Ovary (tissue), 9 donors: ENCODE results near the gene WNK2. TPM values are rescaled to one million over a fixed set of nuclear protein-coding genes. Genes with fewer than 3 reads are reported as not detected.

Experiments
- DNase-seq, 5 donors: peaks; one replicate each; pipeline ENCODE4 v3.0.0-alpha.2; 2019 to 2020
- H3K27ac ChIP-seq, 2 donors: fragments of 200-600 bp; one replicate each; pipeline versions ENCODE4 v1.5.1 to v1.8.0; 2019 to 2022
- H3K27me3 ChIP-seq: fragments of 200-600 bp; one replicate; pipeline ENCODE4 v1.8.0; 2022
- H3K36me3 ChIP-seq: fragments of 200-600 bp; sonication (generic); one replicate; pipeline ENCODE4 v1.5.1; 2019
- H3K4me1 ChIP-seq: one replicate; pipeline ENCODE4 v1.8.1; 2013; ENCODE audit warnings: mild to moderate bottlenecking, moderate library complexity; ENCODE audit not compliant: insufficient read depth
- H3K4me3 ChIP-seq: fragments of 200-600 bp; sonication (generic); one replicate; pipeline ENCODE4 v1.5.1; 2017
- H3K9me3 ChIP-seq, 2 donors: fragments of 200-600 bp in 1 of 2; sonication (generic) in 1 of 2; one replicate each; pipeline versions ENCODE4 v1.5.1 to v1.8.1; 2013 to 2019; ENCODE audit warnings: mild to moderate bottlenecking in 1 of 2, moderate library complexity in 1 of 2
- EP300 ChIP-seq: sonication (generic); formaldehyde crosslinking; IDR thresholded peaks from one replicate; pipeline ENCODE4 v1.6.1; 2017; ENCODE audit warnings: antibody characterized with exemption
- POLR2A ChIP-seq: fragments of 450-650 bp; IDR thresholded peaks from one replicate; pipeline ENCODE4 v1.6.1; 2017; ENCODE audit warnings: antibody characterized with exemption, mild to moderate bottlenecking, moderate library complexity
- WGBS, 3 donors: extraction: QIAGEN DNeasy Blood & Tissue Kit in 1 of 3; methylation state at CpG; one replicate each; pipeline versions ENCODE4 v1.1.5 to v1.1.7; 2013 to 2017; 5-methylcytosine and 5-hydroxymethylcytosine counted together
- intact Hi-C, 4 donors: fragments of 100-400 bp; cut with DNase I; formaldehyde crosslinking; loops; one replicate each; pipeline versions ENCODE4 v1.11.0 to v1.15.1; 2022 to 2023
- polyA plus RNA-seq, 2 donors: library from polyadenylated mRNA; stranded (reverse); fragments of 200-250 nt in 1 of 2; fragments of 350-450 nt in 1 of 2; fragmentation: Illumina TruSeq in 1 of 2; extraction: RNeasy Lipid Tissue Mini Kit (QIAGEN cat#74804) in 1 of 2; gene quantifications; one replicate each; pipeline ENCODE4 v1.2.3, GENCODE V29; 2013 to 2014
- total RNA-seq, 7 donors: library from RNA; depleted of rRNA in 2 of 7; stranded (reverse); fragments of >200 nt in 2 of 7; fragmentation: NEBNext Ultra II Directional in 3 of 7; extraction: Animal tissue kit (Norgen Biotek cat#: 25700) in 3 of 7; gene quantifications; one replicate each; pipeline versions ENCODE4 v1.1.0 to v1.2.4, GENCODE V29; 2016 to 2023
- TF ChIP-seq, protein P1 (sequence below), 3 donors: fragments of 450-650 bp in 2 of 3; fragments of 200-600 bp in 1 of 3; IDR thresholded peaks; one replicate each; pipeline versions ENCODE4 v1.5.1 to v1.8.0; 2016 to 2022; ENCODE audit warnings: antibody characterized with exemption in 3 of 3, mild to moderate bottlenecking in 1 of 3
- donor health status: DM: no; HTN: no; CAD: no; lungs with moderate emphysema.
- donor health status: DM: no; HTN: no; CAD: no.
- donor health status: Bipolar disorder and iron deficiency.
- donor health status: DM: yes; HTN: yes; CAD: no.
- donor health status: DM: no; HTN: no; CAD: no.
- donor health status: DM: yes; HTN: yes; CAD: no.

The WNK2 gene
- total and polyA plus RNA-seq, 9 donors, result 0.53 to 24.7 (median 4.4) TPM

DNA sequence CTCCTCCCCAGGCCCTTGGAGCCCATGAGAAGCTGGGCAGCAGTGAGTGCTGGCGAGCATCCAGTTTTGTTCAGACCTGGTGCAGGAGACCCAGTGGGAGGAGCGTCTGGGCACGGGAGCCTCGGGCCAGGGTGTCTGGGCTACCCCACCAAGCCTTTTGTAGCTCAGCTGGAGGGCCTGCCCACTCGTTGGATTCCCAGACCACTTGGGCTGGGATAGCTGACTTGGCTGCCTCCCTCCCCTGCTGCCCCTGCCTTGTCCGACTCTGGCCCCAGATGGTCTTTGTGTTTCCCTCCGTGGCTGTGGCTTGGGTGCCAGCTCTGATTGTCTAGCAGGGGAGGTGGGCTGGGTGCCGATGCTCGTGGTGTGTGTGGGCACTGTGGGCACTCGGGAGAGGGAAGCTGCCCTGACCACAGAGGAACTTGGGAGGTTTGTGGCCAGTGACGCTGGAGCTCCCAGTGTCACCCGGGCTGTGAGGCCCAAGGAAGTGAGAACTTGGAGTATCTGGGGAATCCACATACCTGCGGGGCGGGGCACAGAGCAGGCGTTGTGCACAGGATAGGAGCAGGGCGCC, 47.3 kb downstream of the WNK2 start:
- no peaks in the 10 kb centered on the region for H3K27me3 ChIP-seq
- no peaks in the 10 kb centered on the region for H3K36me3 ChIP-seq
- H3K4me3 ChIP-seq, result no peak overlapping the region
- no peaks in the 10 kb centered on the region for H3K9me3 ChIP-seq
- 70 to 84% (median 81%) methylated on average over 16 of the region's 16 CpGs for WGBS, 3 donors
- no peak overlapping the region for H3K27ac ChIP-seq
- intact Hi-C loops, result no loop called here
- no peak for DNase-seq
- no peaks in the 10 kb centered on the region for H3K4me1 ChIP-seq
- TF ChIP-seq POLR2A (no peak), EP300 (no peak)
- TF ChIP-seq, protein P1, sequence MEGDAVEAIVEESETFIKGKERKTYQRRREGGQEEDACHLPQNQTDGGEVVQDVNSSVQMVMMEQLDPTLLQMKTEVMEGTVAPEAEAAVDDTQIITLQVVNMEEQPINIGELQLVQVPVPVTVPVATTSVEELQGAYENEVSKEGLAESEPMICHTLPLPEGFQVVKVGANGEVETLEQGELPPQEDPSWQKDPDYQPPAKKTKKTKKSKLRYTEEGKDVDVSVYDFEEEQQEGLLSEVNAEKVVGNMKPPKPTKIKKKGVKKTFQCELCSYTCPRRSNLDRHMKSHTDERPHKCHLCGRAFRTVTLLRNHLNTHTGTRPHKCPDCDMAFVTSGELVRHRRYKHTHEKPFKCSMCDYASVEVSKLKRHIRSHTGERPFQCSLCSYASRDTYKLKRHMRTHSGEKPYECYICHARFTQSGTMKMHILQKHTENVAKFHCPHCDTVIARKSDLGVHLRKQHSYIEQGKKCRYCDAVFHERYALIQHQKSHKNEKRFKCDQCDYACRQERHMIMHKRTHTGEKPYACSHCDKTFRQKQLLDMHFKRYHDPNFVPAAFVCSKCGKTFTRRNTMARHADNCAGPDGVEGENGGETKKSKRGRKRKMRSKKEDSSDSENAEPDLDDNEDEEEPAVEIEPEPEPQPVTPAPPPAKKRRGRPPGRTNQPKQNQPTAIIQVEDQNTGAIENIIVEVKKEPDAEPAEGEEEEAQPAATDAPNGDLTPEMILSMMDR (IDR thresholded peaks at IDR 0.05), result no peak

DNA sequence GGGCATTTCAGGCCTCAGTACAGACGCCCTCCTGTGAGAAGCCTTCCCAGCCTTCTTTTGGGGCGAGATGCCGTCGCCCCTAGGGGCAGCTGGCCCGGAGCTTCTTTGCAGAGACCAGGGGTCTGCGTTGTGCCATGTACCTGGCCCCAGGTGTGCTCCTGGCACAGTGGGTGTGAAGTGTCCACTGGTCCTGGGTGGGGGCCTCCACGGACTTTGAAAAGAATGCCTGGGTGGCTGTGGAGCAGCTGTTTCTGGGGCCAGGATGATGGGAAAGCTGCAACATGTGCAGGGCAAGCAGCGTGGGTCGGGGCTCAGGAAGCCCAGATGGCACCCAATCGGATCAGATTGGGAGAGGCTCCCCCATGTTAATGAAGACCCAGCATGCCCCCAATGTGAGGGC, 47.8 kb downstream of the WNK2 start:
- Histone ChIP-seq H3K4me3 (no peak overlapping the region), H3K9me3 (no peaks in the 10 kb centered on the region), H3K27ac (no peak overlapping the region), H3K36me3 (no peaks in the 10 kb centered on the region), H3K27me3 (no peaks in the 10 kb centered on the region), H3K4me1 (no peaks in the 10 kb centered on the region)
- no peak for TF ChIP-seq EP300
- TF ChIP-seq, protein P1 (IDR thresholded peaks at IDR 0.05), result no peak
- TF ChIP-seq POLR2A, result no peak
- WGBS, 3 donors, result 90 to 94% (median 91%) methylated on average over 10 of the region's 10 CpGs
- intact Hi-C loops, result no loop called here
- DNase-seq, result no peak

- no peak overlapping the region for H3K4me3 ChIP-seq
- H3K27me3 ChIP-seq, result no peaks in the 10 kb centered on the region
- intact Hi-C loops, result no loop called here
- DNase-seq, result no peak
- TF ChIP-seq EP300 (no peak), POLR2A (no peak)
- TF ChIP-seq, protein P1 (IDR thresholded peaks at IDR 0.05), result no peak
- no peaks in the 10 kb centered on the region for H3K9me3 ChIP-seq
- no peaks in the 10 kb centered on the region for H3K4me1 ChIP-seq
- H3K27ac ChIP-seq, result no peak overlapping the region
- WGBS, 3 donors, result 76 to 86% (median 80%) methylated on average over 12 of the region's 12 CpGs
- no peaks in the 10 kb centered on the region for H3K36me3 ChIP-seq
Observed at GRCh38 chr9:93232388-93232960, 48.5 kb downstream of the WNK2 start.

DNA sequence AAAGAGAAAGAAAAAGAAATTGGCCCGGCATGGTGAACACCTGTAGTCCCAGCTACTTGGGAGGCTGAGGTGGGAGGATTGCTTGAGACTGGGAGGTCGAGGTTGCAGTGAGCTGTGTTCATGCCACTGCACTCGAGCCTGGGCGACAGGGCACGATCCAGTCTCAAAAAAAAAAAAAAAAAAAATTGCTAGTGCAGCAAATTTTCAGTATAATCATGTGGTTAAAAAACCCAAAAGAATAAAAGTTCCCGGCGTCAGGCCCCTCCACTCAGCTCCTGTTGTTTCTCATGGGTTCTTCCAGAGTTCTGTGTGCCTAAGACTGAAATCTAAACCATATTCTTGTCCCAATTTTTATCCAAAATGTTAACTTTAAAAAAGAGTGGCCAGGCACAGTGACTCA, 49.1 kb downstream of the WNK2 start:
- Histone ChIP-seq H3K4me1 (no peaks in the 10 kb centered on the region), H3K27ac (no peak overlapping the region), H3K9me3 (no peaks in the 10 kb centered on the region), H3K4me3 (no peak overlapping the region), H3K27me3 (no peaks in the 10 kb centered on the region), H3K36me3 (no peaks in the 10 kb centered on the region)
- intact Hi-C loops, result no loop called here
- DNase-seq, result no peak
- 35 to 52% (median 48%) methylated on average over 7 of the region's 7 CpGs for WGBS, 3 donors
- TF ChIP-seq, protein P1 (IDR thresholded peaks at IDR 0.05), result no peak
- TF ChIP-seq POLR2A (no peak), EP300 (no peak)
